Measurements from ENCODE around the gene WSCD2. TPM values are rescaled to one million over a fixed set of nuclear protein-coding genes. Genes with fewer than 3 reads are reported as not detected.

WSCD2 gene
- polyA plus RNA-seq, 3 donors from 2014 or later: not detected

GRCh38 chr12:108191086-108191485, 62.0 kb downstream of the WSCD2 start:
- H3K4me1 Mint-ChIP-seq: no peaks in the 10 kb centered on the region
- H3K27me3 Mint-ChIP-seq (ENCODE audit: low read depth in 3 of 3): peaks cover 3 to 9% (median 7%) of the 10 kb centered on the region in 3 donors
- no peaks in the 10 kb centered on the region for H3K9me3 Mint-ChIP-seq

GRCh38 chr12:108191938-108192337, 62.9 kb downstream of the WSCD2 start:
- H3K4me1 Mint-ChIP-seq: no peaks in the 10 kb centered on the region
- no peaks in the 10 kb centered on the region for H3K9me3 Mint-ChIP-seq
- H3K27me3 Mint-ChIP-seq (ENCODE audit: low read depth in 3 of 3): peaks cover 3 to 9% (median 7%) of the 10 kb centered on the region in 3 donors
- no peak overlapping the region for H3K27ac Mint-ChIP-seq
- H3K4me3 Mint-ChIP-seq: no peak overlapping the region
- no peaks in the 10 kb centered on the region for H3K36me3 Mint-ChIP-seq
- DNase-seq: no peak

More at GRCh38 chr12:108191086-108191485, 62.0 kb downstream of the WSCD2 start:
- no peak for DNase-seq
- Mint-ChIP-seq H3K27ac (no peak overlapping the region), H3K36me3 (no peaks in the 10 kb centered on the region), H3K4me3 (no peak overlapping the region)

- no peak for DNase-seq
- no peaks in the 10 kb centered on the region for H3K9me3 Mint-ChIP-seq
- H3K36me3 Mint-ChIP-seq: no peaks in the 10 kb centered on the region
- H3K27me3 Mint-ChIP-seq (ENCODE audit: low read depth in 3 of 3): peaks cover 5 to 9% (median 7%) of the 10 kb centered on the region in 3 donors
- no peaks in the 10 kb centered on the region for H3K4me1 Mint-ChIP-seq
- H3K27ac Mint-ChIP-seq: no peak overlapping the region
- no peak overlapping the region for H3K4me3 Mint-ChIP-seq
These were observed 64.4 kb downstream of the WSCD2 start for GRCh38 chr12:108193493-108193892.

GRCh38 chr12:108193917-108194316, 64.8 kb downstream of the WSCD2 start:
- H3K4me1 Mint-ChIP-seq: no peaks in the 10 kb centered on the region
- H3K9me3 Mint-ChIP-seq: no peaks in the 10 kb centered on the region
- no peak overlapping the region for H3K4me3 Mint-ChIP-seq
- H3K27ac Mint-ChIP-seq: no peak overlapping the region
- H3K27me3 Mint-ChIP-seq (ENCODE audit: low read depth in 3 of 3): peaks cover 5 to 9% (median 7%) of the 10 kb centered on the region in 3 donors
- no peak for DNase-seq
- no peaks in the 10 kb centered on the region for H3K36me3 Mint-ChIP-seq

GRCh38 chr12:108194585-108194984, 65.5 kb downstream of the WSCD2 start:
- Mint-ChIP-seq H3K9me3 (no peaks in the 10 kb centered on the region), H3K4me3 (no peak overlapping the region), H3K27ac (no peak overlapping the region), H3K27me3 (ENCODE audit: low read depth in 3 of 3) (peaks cover 5 to 9% (median 7%) of the 10 kb centered on the region in 3 donors), H3K36me3 (no peaks in the 10 kb centered on the region), H3K4me1 (no peaks in the 10 kb centered on the region)
- DNase-seq: no peak

- no peak for DNase-seq
- H3K4me1 Mint-ChIP-seq: no peaks in the 10 kb centered on the region
These were observed 67.2 kb downstream of the WSCD2 start for GRCh38 chr12:108196319-108196718.

GRCh38 chr12:108196921-108197320, 67.8 kb downstream of the WSCD2 start:
- Mint-ChIP-seq H3K4me3 (no peak overlapping the region), H3K4me1 (no peaks in the 10 kb centered on the region), H3K27me3 (ENCODE audit: low read depth in 3 of 3) (peaks cover 3 to 6% (median 4%) of the 10 kb centered on the region in 3 donors), H3K36me3 (no peaks in the 10 kb centered on the region), H3K27ac (no peak overlapping the region), H3K9me3 (no peaks in the 10 kb centered on the region)
- no peak for DNase-seq

More at GRCh38 chr12:108196319-108196718, 67.2 kb downstream of the WSCD2 start:
- H3K27ac Mint-ChIP-seq: no peak overlapping the region
- no peaks in the 10 kb centered on the region for H3K9me3 Mint-ChIP-seq
- no peak overlapping the region for H3K4me3 Mint-ChIP-seq
- peaks cover 4 to 10% (median 7%) of the 10 kb centered on the region in 3 donors for H3K27me3 Mint-ChIP-seq (ENCODE audit: low read depth in 3 of 3)
- H3K36me3 Mint-ChIP-seq: no peaks in the 10 kb centered on the region

- Mint-ChIP-seq H3K4me1 (no peaks in the 10 kb centered on the region), H3K27me3 (ENCODE audit: low read depth in 3 of 3) (peaks cover 3 to 6% (median 4%) of the 10 kb centered on the region in 3 donors), H3K36me3 (no peaks in the 10 kb centered on the region), H3K9me3 (no peaks in the 10 kb centered on the region), H3K27ac (no peak overlapping the region), H3K4me3 (no peak overlapping the region)
- no peak for DNase-seq
These were observed 69.0 kb downstream of the WSCD2 start for GRCh38 chr12:108198043-108198442.

GRCh38 chr12:108199106-108199505, 70.0 kb downstream of the WSCD2 start:
- no peaks in the 10 kb centered on the region for H3K9me3 Mint-ChIP-seq
- no peaks in the 10 kb centered on the region for H3K4me1 Mint-ChIP-seq
- no peak overlapping the region for H3K27ac Mint-ChIP-seq
- no peak for DNase-seq
- no peaks in the 10 kb centered on the region for H3K36me3 Mint-ChIP-seq
- H3K4me3 Mint-ChIP-seq: no peak overlapping the region
- H3K27me3 Mint-ChIP-seq (ENCODE audit: low read depth in 3 of 3): peaks cover under 1 to 6% (median 2%) of the 10 kb centered on the region in 3 donors

- Mint-ChIP-seq H3K27me3 (ENCODE audit: low read depth in 3 of 3) (peaks cover 0 to 4% (median 2%) of the 10 kb centered on the region in 3 donors), H3K4me1 (no peaks in the 10 kb centered on the region), H3K27ac (no peak overlapping the region), H3K9me3 (no peaks in the 10 kb centered on the region), H3K36me3 (no peaks in the 10 kb centered on the region), H3K4me3 (no peak overlapping the region)
- no peak for DNase-seq
These were observed 72.7 kb downstream of the WSCD2 start for GRCh38 chr12:108201808-108202207.

- no peak for DNase-seq
- no peaks in the 10 kb centered on the region for H3K36me3 Mint-ChIP-seq
- H3K4me1 Mint-ChIP-seq: no peaks in the 10 kb centered on the region
- H3K9me3 Mint-ChIP-seq: no peaks in the 10 kb centered on the region
- H3K4me3 Mint-ChIP-seq: no peak overlapping the region
- peaks cover 0 to 6% (median 2%) of the 10 kb centered on the region in 3 donors for H3K27me3 Mint-ChIP-seq (ENCODE audit: low read depth in 3 of 3)
- H3K27ac Mint-ChIP-seq: no peak overlapping the region
These were observed 75.3 kb downstream of the WSCD2 start for GRCh38 chr12:108204117-108204987.

GRCh38 chr12:108205864-108206263, 76.8 kb downstream of the WSCD2 start:
- Mint-ChIP-seq H3K36me3 (no peaks in the 10 kb centered on the region), H3K4me1 (no peaks in the 10 kb centered on the region), H3K9me3 (no peaks in the 10 kb centered on the region), H3K27me3 (ENCODE audit: low read depth in 3 of 3) (peaks cover 0 to 6% (median 1%) of the 10 kb centered on the region in 3 donors), H3K4me3 (no peak overlapping the region), H3K27ac (no peak overlapping the region)
- no peak for DNase-seq

GRCh38 chr12:108207791-108208730, 79.0 kb downstream of the WSCD2 start:
- Mint-ChIP-seq H3K36me3 (no peaks in the 10 kb centered on the region), H3K4me3 (no peak overlapping the region), H3K27me3 (ENCODE audit: low read depth in 3 of 3) (peaks cover 1 to 6% (median 4%) of the 10 kb centered on the region in 3 donors), H3K9me3 (no peaks in the 10 kb centered on the region), H3K27ac (no peak overlapping the region), H3K4me1 (no peaks in the 10 kb centered on the region)
- DNase-seq: no peak

GRCh38 chr12:108210001-108210400, 80.9 kb downstream of the WSCD2 start:
- H3K4me1 Mint-ChIP-seq: no peaks in the 10 kb centered on the region
- H3K9me3 Mint-ChIP-seq: no peaks in the 10 kb centered on the region
- H3K36me3 Mint-ChIP-seq: no peaks in the 10 kb centered on the region
- no peak overlapping the region for H3K27ac Mint-ChIP-seq
- DNase-seq: no peak
- H3K4me3 Mint-ChIP-seq: no peak overlapping the region
- H3K27me3 Mint-ChIP-seq (ENCODE audit: low read depth in 3 of 3): peaks cover 1 to 4% (median 4%) of the 10 kb centered on the region in 3 donors

Measured in immature natural killer cell (primary cell).